HEK293T (cell line): ENCODE measurements around the gene CCR6.

Source experiments
- CTCF ChIA-PET: fragments of 350-600 bp; formaldehyde crosslinking; extraction: SDS; loops from one replicate; lab custom pipeline; 2021; ENCODE audit warnings: antibody characterized with exemption, inconsistent platforms; lab: Yijun Ruan, JAX
- POLR2A ChIA-PET: fragments of 350-600 bp; formaldehyde crosslinking; extraction: SDS; loops from one replicate; lab custom pipeline; 2020; ENCODE audit warnings: antibody characterized with exemption, inconsistent platforms; lab: Yijun Ruan, JAX
- DNase-seq: peaks from one replicate; pipeline ENCODE4 v3.0.0; 2012; ENCODE audit warnings: mixed read lengths; ENCODE audit errors: extremely low spot score
- ARNT ChIP-seq: fragments of 450-650 bp; IDR thresholded peaks from 2 replicates; pipeline ENCODE4 v1.6.1; 2017; ENCODE audit warnings: mild to moderate bottlenecking
- BHLHE40 ChIP-seq: fragments of 450-650 bp; IDR thresholded peaks from 2 replicates; pipeline ENCODE4 v1.6.1; 2016; ENCODE audit warnings: mild to moderate bottlenecking, moderate library complexity, borderline replicate concordance
- CTBP1 ChIP-seq: fragments of 450-650 bp; IDR thresholded peaks from 2 replicates; pipeline ENCODE4 v1.6.1; 2016; ENCODE audit warnings: borderline replicate concordance
- ELF4 ChIP-seq: fragments of 450-650 bp; IDR thresholded peaks from 2 replicates; pipeline ENCODE4 v1.6.1; 2017; ENCODE audit warnings: antibody characterized with exemption
- FOXA1 ChIP-seq: fragments of 450-650 bp; IDR thresholded peaks from 2 replicates; pipeline ENCODE4 v1.6.1; 2016; ENCODE audit warnings: mild to moderate bottlenecking
- FOXK2 ChIP-seq: fragments of 450-650 bp; IDR thresholded peaks from 2 replicates; pipeline ENCODE4 v1.6.1; 2016; ENCODE audit warnings: mild to moderate bottlenecking
- FOXM1 ChIP-seq: fragments of 450-650 bp; IDR thresholded peaks from 2 replicates; pipeline ENCODE4 v1.6.1; 2017; ENCODE audit warnings: mild to moderate bottlenecking, borderline replicate concordance
- HDGF ChIP-seq: fragments of 450-650 bp; IDR thresholded peaks from 2 replicates; pipeline ENCODE4 v1.6.1; 2017; ENCODE audit warnings: antibody characterized with exemption, borderline replicate concordance
- L3MBTL2 ChIP-seq: fragments of 450-650 bp; conservative IDR thresholded peaks from 2 replicates; pipeline ENCODE4 v1.6.1; 2016; ENCODE audit warnings: mild to moderate bottlenecking
- LEF1 ChIP-seq: fragments of 450-650 bp; IDR thresholded peaks from 2 replicates; pipeline ENCODE4 v1.6.1; 2017; ENCODE audit warnings: mild to moderate bottlenecking, borderline replicate concordance
- NFRKB ChIP-seq: fragments of 450-650 bp; IDR thresholded peaks from 2 replicates; pipeline ENCODE4 v1.6.1; 2016; ENCODE audit warnings: mild to moderate bottlenecking, moderate library complexity
- SP1 ChIP-seq: fragments of 450-650 bp; IDR thresholded peaks from 2 replicates; pipeline ENCODE4 v1.6.1; 2017
- SUZ12 ChIP-seq: fragments of 450-650 bp; IDR thresholded peaks from 2 replicates; pipeline ENCODE4 v1.6.1; 2016; ENCODE audit warnings: mild to moderate bottlenecking
- TARDBP ChIP-seq: fragments of 450-650 bp; IDR thresholded peaks from 2 replicates; pipeline ENCODE4 v1.6.1; 2016
- ZNF384 ChIP-seq: fragments of 450-650 bp; IDR thresholded peaks from 2 replicates; pipeline ENCODE4 v1.6.1; 2016
- TF ChIP-seq, protein P1 (sequence below): fragments of 450-650 bp; IDR thresholded peaks from 2 replicates; pipeline ENCODE4 v1.6.1; 2016

CCR6 gene

DNA sequence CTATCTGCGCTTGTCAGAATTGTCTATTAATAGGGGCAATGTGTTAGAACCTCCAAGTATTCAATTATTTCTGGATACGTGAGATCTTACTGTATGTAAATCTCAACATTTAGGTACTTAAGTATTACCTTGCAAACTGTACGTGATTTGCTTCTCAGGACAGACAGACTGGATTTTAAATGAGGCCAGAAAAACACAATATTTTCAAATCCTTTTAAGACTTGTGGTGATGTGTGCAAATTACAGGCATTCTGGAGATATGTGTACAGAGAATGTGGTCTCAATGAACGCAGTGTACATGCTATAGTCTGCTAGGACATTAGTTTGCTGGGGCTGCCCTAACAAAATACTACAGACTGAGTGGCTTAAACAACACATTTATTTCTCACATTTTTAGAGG is 16.9 kb downstream of the CCR6 start:
- POLR2A ChIA-PET = no interaction called here
- CTCF ChIA-PET = interaction anchor here (0.6 to 1.5 kb wide), 2 partner anchors 159 to 365 kb away, joined by 4 to 5 read pairs; no protein-coding TSS in a partner anchor
- TF ChIP-seq BHLHE40 (no peak), ZNF384 (no peak), LEF1 (no peak), HDGF (no peak), SUZ12 (no peak), L3MBTL2 (no peak), FOXM1 (no peak), CTBP1 (no peak), ARNT (no peak), NFRKB (no peak), TARDBP (no peak), FOXK2 (no peak), FOXA1 (no peak), SP1 (no peak), ELF4 (no peak)
- TF ChIP-seq, protein P1, sequence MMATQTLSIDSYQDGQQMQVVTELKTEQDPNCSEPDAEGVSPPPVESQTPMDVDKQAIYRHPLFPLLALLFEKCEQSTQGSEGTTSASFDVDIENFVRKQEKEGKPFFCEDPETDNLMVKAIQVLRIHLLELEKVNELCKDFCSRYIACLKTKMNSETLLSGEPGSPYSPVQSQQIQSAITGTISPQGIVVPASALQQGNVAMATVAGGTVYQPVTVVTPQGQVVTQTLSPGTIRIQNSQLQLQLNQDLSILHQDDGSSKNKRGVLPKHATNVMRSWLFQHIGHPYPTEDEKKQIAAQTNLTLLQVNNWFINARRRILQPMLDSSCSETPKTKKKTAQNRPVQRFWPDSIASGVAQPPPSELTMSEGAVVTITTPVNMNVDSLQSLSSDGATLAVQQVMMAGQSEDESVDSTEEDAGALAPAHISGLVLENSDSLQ = no peak
- DNase-seq = no peak

DNA sequence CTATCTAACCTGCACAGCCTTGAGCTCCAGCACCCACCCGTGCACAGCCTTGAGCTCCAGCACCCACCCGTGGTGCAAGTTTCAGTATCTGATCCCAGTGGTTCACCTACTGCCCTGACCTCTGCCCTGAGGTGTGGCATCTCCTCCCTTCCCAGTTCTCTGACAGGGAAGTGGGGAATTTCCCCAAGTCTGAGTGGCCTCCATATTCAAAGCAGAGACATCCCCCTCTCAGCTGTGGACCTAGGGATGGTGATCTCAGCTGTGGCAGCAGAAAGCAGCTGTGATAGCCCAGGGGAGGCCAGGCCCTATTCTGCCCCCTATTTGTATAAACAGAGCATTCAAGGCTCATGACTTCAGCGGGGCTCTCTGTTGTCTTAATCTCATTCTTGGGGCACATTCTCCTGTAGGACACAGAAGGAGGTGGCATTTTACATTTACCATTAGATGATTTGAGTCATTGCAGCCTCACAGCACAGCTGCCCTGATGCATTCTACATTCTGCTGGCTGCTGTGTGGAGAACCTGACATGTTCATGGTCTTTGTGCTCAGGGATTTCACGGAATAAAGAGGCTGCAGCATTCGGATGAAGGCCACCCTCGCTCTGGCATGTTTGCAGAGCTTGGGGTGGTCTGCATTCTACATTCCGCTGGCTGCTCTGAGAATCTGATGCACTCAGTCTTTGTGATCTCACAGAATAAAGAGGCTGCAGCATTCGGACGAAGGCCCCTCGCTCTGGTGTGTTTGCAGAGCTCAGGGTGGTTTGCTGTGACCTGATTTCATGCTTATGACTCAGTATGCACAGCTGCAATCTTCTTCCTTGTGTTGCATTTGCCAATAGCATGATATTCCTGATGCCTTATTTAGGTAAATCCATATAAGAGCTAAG is 17.9 kb downstream of the CCR6 start:
- ChIA-PET POLR2A (no interaction called here), CTCF (interaction anchor here (0.8 to 3.4 kb wide), 6 partner anchors 8 to 366 kb away, joined by 3 to 20 read pairs (median 5); no protein-coding TSS in a partner anchor)
- DNase-seq = no peak
- TF ChIP-seq L3MBTL2 (no peak), LEF1 (no peak), FOXA1 (no peak), SP1 (no peak), BHLHE40 (no peak), HDGF (no peak), SUZ12 (no peak), ZNF384 (no peak), FOXK2 (no peak), ELF4 (no peak), CTBP1 (no peak), FOXM1 (no peak), NFRKB (no peak), ARNT (no peak), TARDBP (no peak)
- TF ChIP-seq, protein P1 = no peak

DNA sequence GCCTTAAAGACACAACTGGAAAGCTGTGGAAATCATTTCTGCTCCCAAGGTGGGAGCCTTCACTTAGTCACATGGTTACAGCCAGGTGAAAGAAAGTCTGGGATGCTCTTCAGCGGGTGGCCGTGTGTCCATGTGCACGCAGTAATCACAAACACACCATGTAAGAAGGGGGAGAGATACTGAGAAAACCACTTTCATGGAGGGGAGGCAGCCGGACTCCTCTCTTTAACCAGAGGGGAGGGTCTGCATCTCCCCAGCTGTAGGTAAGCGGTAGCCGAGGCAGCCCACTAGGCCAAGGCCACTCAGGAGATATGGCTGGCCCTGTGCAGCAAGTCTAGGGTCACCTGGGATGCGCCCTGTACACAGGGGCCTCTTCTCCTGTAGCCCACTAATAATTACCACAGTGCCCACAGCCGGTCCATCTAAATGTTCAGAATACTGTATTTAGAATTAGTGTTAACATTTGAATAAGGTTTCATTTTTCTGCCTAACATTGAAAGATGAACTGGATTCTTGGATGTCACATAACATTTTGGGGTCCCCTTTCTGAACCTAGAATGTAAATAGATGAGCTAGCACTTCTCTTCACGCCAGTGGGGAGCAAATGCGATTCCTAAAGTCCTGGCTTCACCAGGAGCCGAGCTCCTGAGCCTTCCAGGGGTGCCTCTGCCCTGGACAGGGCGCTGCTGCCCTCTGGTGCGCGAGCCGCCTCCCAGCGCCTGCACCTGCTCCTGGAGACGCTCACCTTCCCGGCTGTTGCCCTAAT is 19.0 kb downstream of the CCR6 start:
- DNase-seq = peak; percentile 81
- no peak for TF ChIP-seq FOXK2
- TF ChIP-seq ARNT = no peak
- no peak for TF ChIP-seq LEF1
- no peak for TF ChIP-seq TARDBP
- TF ChIP-seq BHLHE40 = no peak
- no peak for TF ChIP-seq ELF4
- no peak for TF ChIP-seq FOXA1
- no peak for TF ChIP-seq SP1
- TF ChIP-seq NFRKB = no peak
- no peak for TF ChIP-seq L3MBTL2
- CTCF ChIA-PET = interaction anchor here (0.7 to 3.4 kb wide), 9 partner anchors 9 to 367 kb away, joined by 3 to 20 read pairs (median 4); no protein-coding TSS in a partner anchor
- POLR2A ChIA-PET = no interaction called here

DNA sequence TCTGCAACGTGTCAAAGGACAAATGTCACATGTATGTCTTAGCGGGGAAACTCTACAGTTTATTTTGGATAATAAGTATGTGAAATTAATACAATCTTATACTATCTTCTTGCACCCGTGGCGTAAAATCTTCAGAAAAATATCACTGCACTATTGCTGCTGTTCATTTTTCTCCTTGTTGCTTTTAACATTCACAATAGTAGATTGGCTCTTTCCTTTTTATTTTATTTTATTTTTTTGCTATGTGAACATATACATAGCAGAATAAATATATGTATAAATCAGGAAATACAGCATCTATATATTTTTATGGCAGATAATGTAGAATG is 19.5 kb downstream of the CCR6 start:
- TF ChIP-seq ELF4 = no peak
- TF ChIP-seq FOXA1 = no peak
- TF ChIP-seq FOXK2 = no peak
- TF ChIP-seq CTBP1 = no peak
- no peak for TF ChIP-seq NFRKB
- no peak for TF ChIP-seq FOXM1
- TF ChIP-seq SP1 = no peak
- no peak for TF ChIP-seq ARNT
- TF ChIP-seq TARDBP = no peak
- no peak for TF ChIP-seq HDGF
- TF ChIP-seq ZNF384 = no peak
- no peak for TF ChIP-seq BHLHE40
- no peak for TF ChIP-seq LEF1
- TF ChIP-seq, protein P1 = no peak
- no peak for TF ChIP-seq SUZ12
- no peak for TF ChIP-seq L3MBTL2
- POLR2A ChIA-PET = no interaction called here

DNA sequence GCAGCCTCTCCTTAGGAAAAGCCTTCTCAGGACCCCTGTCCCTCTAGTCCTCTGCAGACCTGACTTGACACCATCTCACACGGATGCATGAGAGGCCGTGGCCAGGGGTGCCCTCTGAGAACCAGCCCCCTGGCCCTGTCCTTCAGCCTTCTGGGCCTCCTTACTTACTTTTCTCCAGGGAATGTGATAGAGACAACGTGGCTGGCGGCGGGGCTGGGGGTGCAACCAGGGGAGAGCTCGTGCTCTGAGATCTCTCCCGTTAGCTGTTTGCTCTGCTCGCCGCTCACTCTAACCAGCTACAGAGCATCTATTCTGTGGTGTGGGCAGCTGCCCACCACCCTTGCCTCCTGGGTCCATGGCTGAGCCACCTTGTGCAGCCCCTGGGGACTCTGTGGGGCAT is 20.1 kb downstream of the CCR6 start:
- CTCF ChIA-PET = interaction anchor here (3.4 kb wide), 1 partner anchor 368 kb away, joined by 20 read pairs; no protein-coding TSS in a partner anchor

More for the DNA sequence above, 19.5 kb downstream of the CCR6 start:
- CTCF ChIA-PET = interaction anchor here (0.7 to 3.4 kb wide), 5 partner anchors 18 to 368 kb away, joined by 3 to 20 read pairs (median 5); no protein-coding TSS in a partner anchor
- no peak for DNase-seq

More for the DNA sequence above, 20.1 kb downstream of the CCR6 start:
- POLR2A ChIA-PET = no interaction called here
- DNase-seq = no peak
- TF ChIP-seq FOXM1 = no peak
- TF ChIP-seq BHLHE40 = no peak
- no peak for TF ChIP-seq LEF1
- TF ChIP-seq TARDBP = no peak
- TF ChIP-seq NFRKB = no peak
- TF ChIP-seq SUZ12 = no peak
- TF ChIP-seq CTBP1 = no peak
- no peak for TF ChIP-seq ARNT
- TF ChIP-seq HDGF = no peak
- no peak for TF ChIP-seq FOXA1
- TF ChIP-seq, protein P1 = no peak
- no peak for TF ChIP-seq ZNF384
- TF ChIP-seq SP1 = no peak
- no peak for TF ChIP-seq L3MBTL2
- TF ChIP-seq FOXK2 = no peak
- no peak for TF ChIP-seq ELF4
